Aorta (tissue), 5 donors: ENCODE measurements around the gene SEC14L6. TPM values are rescaled to one million over a fixed set of nuclear protein-coding genes. Genes with fewer than 3 reads are reported as not detected.

Source experiments
- ATAC-seq: fragments of 200-7000 bp; cut with Tn5 transposase; one replicate; pipeline ENCODE4 v1.9.1; 2022; ENCODE audit warnings: moderate library complexity; ENCODE audit not compliant: low FRiP score
- DNase-seq, 2 donors: peaks; one replicate each; pipeline ENCODE4 v3.0.0-alpha.2; 2020
- H3K27ac ChIP-seq, 2 donors: one replicate each; pipeline ENCODE4 v1.5.1; 2013; ENCODE audit warnings: low read length in 2 of 2, mild to moderate bottlenecking in 2 of 2, moderate library complexity in 2 of 2, control low read depth in 1 of 2, inconsistent platforms in 1 of 2, low read depth in 1 of 2
- H3K27me3 ChIP-seq, 2 donors: one replicate each; pipeline ENCODE4 v1.6.1; 2013; ENCODE audit warnings: control low read depth in 1 of 2, low read length in 1 of 2, mild to moderate bottlenecking in 1 of 2, moderate library complexity in 1 of 2; ENCODE audit not compliant: insufficient read depth in 2 of 2, control insufficient read depth in 1 of 2
- H3K36me3 ChIP-seq, 2 donors: one replicate each; pipeline ENCODE4 v1.6.1; 2013; ENCODE audit warnings: control low read depth in 1 of 2, low read length in 1 of 2, mild to moderate bottlenecking in 1 of 2; ENCODE audit not compliant: insufficient read depth in 2 of 2, control insufficient read depth in 1 of 2
- H3K4me1 ChIP-seq, 2 donors: one replicate each; pipeline ENCODE4 v1.6.1; 2013; ENCODE audit warnings: low read length in 2 of 2, control low read depth in 1 of 2, mild to moderate bottlenecking in 1 of 2, moderate library complexity in 1 of 2; ENCODE audit not compliant: insufficient read depth in 2 of 2, control insufficient read depth in 1 of 2
- H3K4me3 ChIP-seq, 2 donors: one replicate each; pipeline ENCODE4 v1.5.1; 2013; ENCODE audit warnings: low read length in 2 of 2, control low read depth in 1 of 2, mild to moderate bottlenecking in 1 of 2
- H3K9me3 ChIP-seq: one replicate; pipeline ENCODE4 v1.6.1; 2013; ENCODE audit warnings: mild to moderate bottlenecking, low read length; ENCODE audit not compliant: control insufficient read depth
- WGBS, 2 donors: extraction: QIAGEN DNeasy Blood & Tissue Kit; methylation state at CpG; one replicate each; pipeline ENCODE4 v1.1.7; 2013; 5-methylcytosine and 5-hydroxymethylcytosine counted together
- intact Hi-C, 2 donors: fragments of 100-400 bp; cut with DNase I; formaldehyde crosslinking; loops; one replicate each; pipeline versions ENCODE4 v1.14.2 to v1.15.0; 2022
- polyA plus RNA-seq, 2 donors: library from polyadenylated mRNA; stranded (reverse); fragments of 200-250 nt; gene quantifications; one replicate each; pipeline ENCODE4 v1.2.3, GENCODE V29; 2013
- total RNA-seq, 2 donors: library from RNA; stranded (reverse); fragmentation: NEBNext Ultra II Directional; extraction: Animal tissue kit (Norgen Biotek cat#: 25700); gene quantifications; one replicate each; pipeline ENCODE4 v1.2.1, GENCODE V29; 2021
- donor health status: healthy with polysubstance abuse.
- donor health status: Bipolar disorder and iron deficiency.
- donor health status: DM: no; HTN: no; CAD: no.
- donor health status: DM: no; HTN: no; CAD: no.
- donor health status: DM: yes; HTN: yes; CAD: no.

Gene SEC14L6
- total and polyA plus RNA-seq, 4 donors: 0.13 to 2.2 (median 1.2) TPM

- peaks cover 4% of the 10 kb centered on the region for H3K9me3 ChIP-seq
- H3K4me3 ChIP-seq: no peak overlapping the region
- intact Hi-C loops: no loop called here
- no peaks in the 10 kb centered on the region for H3K27me3 ChIP-seq
- DNase-seq (no peak), ATAC-seq (no peak)
- no peaks in the 10 kb centered on the region for H3K36me3 ChIP-seq
- H3K27ac ChIP-seq: no peak overlapping the region
- H3K4me1 ChIP-seq: no peaks in the 10 kb centered on the region
- 90 to 91% methylated on average over 6 of the region's 6 CpGs for WGBS, 2 donors
Measured at GRCh38 chr22:30513462-30513861, 33.1 kb downstream of the SEC14L6 start.

- Histone ChIP-seq H3K27ac (no peak overlapping the region), H3K27me3 (no peaks in the 10 kb centered on the region), H3K4me3 (no peak overlapping the region), H3K4me1 (no peaks in the 10 kb centered on the region), H3K9me3 (peaks cover 4% of the 10 kb centered on the region), H3K36me3 (no peaks in the 10 kb centered on the region)
- no peak for ATAC-seq
- WGBS, 2 donors: 88 to 89% methylated on average over 7 of the region's 7 CpGs
- DNase-seq: no peak
- intact Hi-C loops: no loop called here
Measured at GRCh38 chr22:30511911-30512310, 34.6 kb downstream of the SEC14L6 start.

GRCh38 chr22:30511109-30511508 lies 35.4 kb downstream of the SEC14L6 start:
- H3K27ac ChIP-seq: no peak overlapping the region
- intact Hi-C loops: no loop called here
- H3K9me3 ChIP-seq: peaks cover 4% of the 10 kb centered on the region
- no peaks in the 10 kb centered on the region for H3K4me1 ChIP-seq
- no peaks in the 10 kb centered on the region for H3K36me3 ChIP-seq
- ATAC-seq (no peak), DNase-seq (no peak)
- WGBS, 2 donors: 64 to 74% methylated on average over 9 of the region's 9 CpGs
- H3K27me3 ChIP-seq: no peaks in the 10 kb centered on the region
- no peak overlapping the region for H3K4me3 ChIP-seq

- Histone ChIP-seq H3K4me3 (no peak overlapping the region), H3K4me1 (no peaks in the 10 kb centered on the region), H3K9me3 (peaks cover 2% of the 10 kb centered on the region), H3K27ac (no peak overlapping the region), H3K36me3 (no peaks in the 10 kb centered on the region), H3K27me3 (no peaks in the 10 kb centered on the region)
- ATAC-seq (no peak), DNase-seq (no peak)
- 57 to 92% methylated on average over 5 of the region's 5 CpGs for WGBS, 2 donors
- intact Hi-C loops: no loop called here
Measured at GRCh38 chr22:30508216-30508615, 38.3 kb downstream of the SEC14L6 start.

DNA sequence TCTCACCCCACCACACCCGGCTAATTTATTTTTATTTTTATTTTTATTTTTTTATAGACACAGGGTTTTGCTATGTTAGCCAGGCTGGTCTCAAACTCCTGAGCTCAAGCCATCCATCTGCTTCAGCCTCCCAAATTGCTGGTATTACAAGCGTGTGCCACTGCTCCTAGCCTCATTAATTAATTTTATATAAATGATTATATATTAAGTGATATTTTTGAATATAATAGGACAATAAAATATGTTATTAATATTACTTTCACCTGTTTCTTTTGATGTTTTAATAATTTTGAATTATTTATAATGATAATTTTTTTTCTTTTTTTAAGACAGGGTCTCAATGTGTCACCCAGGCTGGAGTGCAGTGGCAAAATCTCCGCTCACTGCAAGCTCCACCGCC lies 38.9 kb downstream of the SEC14L6 start:
- Histone ChIP-seq H3K27me3 (peaks cover 0 to 1% of the 10 kb centered on the region in 2 donors), H3K36me3 (no peaks in the 10 kb centered on the region), H3K27ac (no peak overlapping the region), H3K9me3 (peaks cover 2% of the 10 kb centered on the region), H3K4me1 (no peaks in the 10 kb centered on the region), H3K4me3 (no peak overlapping the region)
- 82 to 86% methylated on average over 4 of the region's 4 CpGs for WGBS, 2 donors
- DNase-seq: no peak
- intact Hi-C loops: no loop called here
- no peak for ATAC-seq

DNA sequence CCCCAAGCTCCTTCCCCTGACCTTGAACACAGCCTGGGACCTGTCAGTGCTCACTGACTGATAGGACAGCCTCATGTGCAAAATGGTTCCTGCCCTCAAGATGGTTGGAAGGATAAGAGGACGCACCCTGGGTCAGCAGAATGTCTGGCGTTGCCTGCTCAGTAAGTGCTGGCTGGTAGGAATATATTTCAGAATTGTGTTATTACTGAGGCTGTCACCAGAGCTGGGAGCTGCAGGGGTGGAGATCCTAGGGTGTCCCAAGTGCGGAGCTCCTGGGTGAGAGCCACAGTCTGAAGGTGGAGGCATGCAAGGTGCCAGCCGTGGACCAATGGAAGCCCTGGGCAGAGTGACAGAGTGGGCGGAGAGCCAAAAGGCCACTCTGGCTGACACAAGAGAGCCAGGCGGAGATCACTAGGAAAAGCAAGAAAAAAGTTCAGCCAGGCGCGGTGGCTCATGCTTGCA lies 40.0 kb downstream of the SEC14L6 start:
- ATAC-seq (no peak), DNase-seq (no peak)
- no peaks in the 10 kb centered on the region for H3K9me3 ChIP-seq
- H3K4me3 ChIP-seq: no peak overlapping the region
- H3K4me1 ChIP-seq: no peaks in the 10 kb centered on the region
- no peaks in the 10 kb centered on the region for H3K36me3 ChIP-seq
- peaks cover 0 to 2% of the 10 kb centered on the region in 2 donors for H3K27me3 ChIP-seq
- no peak overlapping the region for H3K27ac ChIP-seq
- WGBS, 2 donors: 57 to 65% methylated on average over 8 of the region's 8 CpGs
- intact Hi-C loops: no loop called here

GRCh38 chr22:30503551-30503950 lies 43.0 kb downstream of the SEC14L6 start:
- ATAC-seq: no peak
- intact Hi-C loops: no loop called here
- peaks cover 0 to 2% of the 10 kb centered on the region in 2 donors for H3K27me3 ChIP-seq

GRCh38 chr22:30502911-30503310 lies 43.6 kb downstream of the SEC14L6 start:
- ATAC-seq (no peak), DNase-seq (no peak)
- H3K4me1 ChIP-seq: no peaks in the 10 kb centered on the region
- H3K4me3 ChIP-seq: no peak overlapping the region
- H3K36me3 ChIP-seq: no peaks in the 10 kb centered on the region
- H3K27ac ChIP-seq: no peak overlapping the region
- intact Hi-C loops: no loop called here
- peaks cover 0 to 2% of the 10 kb centered on the region in 2 donors for H3K27me3 ChIP-seq
- H3K9me3 ChIP-seq: no peaks in the 10 kb centered on the region
- WGBS, 2 donors: 54 to 69% methylated on average over 3 of the region's 3 CpGs

More at GRCh38 chr22:30503551-30503950, 43.0 kb downstream of the SEC14L6 start:
- Histone ChIP-seq H3K9me3 (no peaks in the 10 kb centered on the region), H3K36me3 (no peaks in the 10 kb centered on the region), H3K4me1 (no peaks in the 10 kb centered on the region), H3K27ac (no peak overlapping the region), H3K4me3 (no peak overlapping the region)
- WGBS, 2 donors: 78 to 80% methylated on average over 12 of the region's 12 CpGs
- no peak for DNase-seq

GRCh38 chr22:30502153-30502552 lies 44.4 kb downstream of the SEC14L6 start:
- intact Hi-C loops: no loop called here
- peaks cover 0 to 2% of the 10 kb centered on the region in 2 donors for H3K27me3 ChIP-seq
- WGBS, 2 donors: 66 to 89% methylated on average over 4 of the region's 4 CpGs
- H3K27ac ChIP-seq: no peak overlapping the region
- ATAC-seq (no peak), DNase-seq (no peak)
- no peaks in the 10 kb centered on the region for H3K36me3 ChIP-seq
- H3K4me3 ChIP-seq: no peak overlapping the region
- H3K9me3 ChIP-seq: no peaks in the 10 kb centered on the region
- H3K4me1 ChIP-seq: no peaks in the 10 kb centered on the region
